SK-N-SH (cell line): Measurements from ENCODE around the gene CACNA2D1.

Experiments used
- EP300 ChIP-seq, 2 experiments: IDR thresholded peaks; 2 replicates each; pipeline versions ENCODE4 v1.4.0 to v1.6.1; 2012; ENCODE audit warnings: borderline replicate concordance in 1 of 2, low read depth in 1 of 2, low read length in 1 of 2
- EZH2phosphoT487 ChIP-seq: fragments of 200-600 bp; sonication (generic); IDR thresholded peaks from 2 replicates; pipeline ENCODE4 v1.6.1; 2017; ENCODE audit warnings: low read depth, mixed run types, mild to moderate bottlenecking, antibody characterized with exemption, moderate library complexity, borderline replicate concordance
- GABPA ChIP-seq: IDR thresholded peaks from 2 replicates; pipeline ENCODE4 v1.4.0; 2012; ENCODE audit warnings: low read depth, mild to moderate bottlenecking
- REST ChIP-seq: IDR thresholded peaks from 2 replicates; pipeline ENCODE4 v1.6.1; 2012; ENCODE audit warnings: mild to moderate bottlenecking, low read depth, low read length, moderate library complexity
- TF ChIP-seq, protein P1 (sequence below): fragments of 200-600 bp; sonication (generic); IDR thresholded peaks from 2 replicates; pipeline ENCODE4 v1.6.1; 2017; ENCODE audit warnings: antibody characterized with exemption, mild to moderate bottlenecking, moderate library complexity

DNA sequence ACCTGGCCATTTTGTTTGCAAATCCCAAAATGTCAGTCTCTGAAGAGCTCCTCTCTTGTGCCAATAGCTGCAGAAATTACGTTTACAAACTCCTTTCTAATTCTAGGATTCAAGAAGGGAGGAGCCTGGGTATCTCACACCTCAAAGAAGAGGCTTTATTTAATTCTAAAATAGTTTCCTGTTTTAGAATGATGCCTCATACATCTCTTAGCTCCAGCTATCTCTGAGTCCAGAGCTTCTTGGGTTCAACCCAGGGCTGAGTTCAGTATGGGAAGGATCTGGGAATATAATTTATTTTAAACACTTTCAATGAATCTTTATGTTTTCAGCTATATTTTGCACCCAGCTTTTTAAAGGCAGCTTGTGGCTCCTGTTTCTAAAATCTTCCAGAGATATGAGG is 150.1 kb downstream of the CACNA2D1 start:
- TF ChIP-seq, protein P1, sequence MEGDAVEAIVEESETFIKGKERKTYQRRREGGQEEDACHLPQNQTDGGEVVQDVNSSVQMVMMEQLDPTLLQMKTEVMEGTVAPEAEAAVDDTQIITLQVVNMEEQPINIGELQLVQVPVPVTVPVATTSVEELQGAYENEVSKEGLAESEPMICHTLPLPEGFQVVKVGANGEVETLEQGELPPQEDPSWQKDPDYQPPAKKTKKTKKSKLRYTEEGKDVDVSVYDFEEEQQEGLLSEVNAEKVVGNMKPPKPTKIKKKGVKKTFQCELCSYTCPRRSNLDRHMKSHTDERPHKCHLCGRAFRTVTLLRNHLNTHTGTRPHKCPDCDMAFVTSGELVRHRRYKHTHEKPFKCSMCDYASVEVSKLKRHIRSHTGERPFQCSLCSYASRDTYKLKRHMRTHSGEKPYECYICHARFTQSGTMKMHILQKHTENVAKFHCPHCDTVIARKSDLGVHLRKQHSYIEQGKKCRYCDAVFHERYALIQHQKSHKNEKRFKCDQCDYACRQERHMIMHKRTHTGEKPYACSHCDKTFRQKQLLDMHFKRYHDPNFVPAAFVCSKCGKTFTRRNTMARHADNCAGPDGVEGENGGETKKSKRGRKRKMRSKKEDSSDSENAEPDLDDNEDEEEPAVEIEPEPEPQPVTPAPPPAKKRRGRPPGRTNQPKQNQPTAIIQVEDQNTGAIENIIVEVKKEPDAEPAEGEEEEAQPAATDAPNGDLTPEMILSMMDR: no peak
- TF ChIP-seq GABPA (no peak), EZH2phosphoT487 (no peak), EP300 (IDR thresholded peaks at IDR 0.05; ENCODE audit: borderline replicate concordance in 1 of 2, low read depth in 1 of 2, low read length in 1 of 2) (no peak), REST (no peak)
